Left colon (tissue), 2 donors: Measurements from ENCODE around the gene ADPRS. TPM values are rescaled to one million over a fixed set of nuclear protein-coding genes. Genes with fewer than 3 reads are reported as not detected.

ENCODE experiments used
- ATAC-seq: fragments of 200-7000 bp; cut with Tn5 transposase; one replicate; pipeline ENCODE4 v1.9.1; 2020; ENCODE audit warnings: mild to moderate bottlenecking, moderate library complexity
- DNase-seq, 2 donors: peaks; one replicate each; pipeline ENCODE4 v3.0.0-alpha.2; 2020
- intact Hi-C, 2 donors: fragments of 100-400 bp; cut with DNase I in 1 of 2; cut with micrococcal nuclease in 1 of 2; formaldehyde crosslinking; loops; one replicate each; pipeline versions ENCODE4 v1.11.2 to v1.14.0; 2022; cut with DNase I, micrococcal nuclease
- long read RNA-seq: library from polyadenylated mRNA; unstranded; transcript quantifications from one replicate; pipeline ENCODE4 v2.0.0, GENCODE V29; 2021
- total RNA-seq, 2 donors: library from RNA; stranded (reverse); fragmentation: NEBNext Ultra II Directional; extraction: Animal tissue kit (Norgen Biotek cat#: 25700); gene quantifications; one replicate each; pipeline ENCODE4 v1.2.1, GENCODE V29; 2021
- donor health status: DM: no; HTN: no; CAD: no.
- donor health status: DM: yes; HTN: yes; CAD: no.

Gene ADPRS
- total RNA-seq, result 10 to 100 TPM; 22.2 to 22.3 TPM
- long read RNA-seq, transcript ADPRHL2-201 (6 exons, 1,668 nt), result major isoform, 95 of 113 reads
- long read RNA-seq, partial matches to known transcripts, result 14 of 113 reads
- long read RNA-seq, other reads (novel, unspliced or antisense), result 4 of 113 reads

GRCh38 chr1:36088577-36089392 lies at the start of gene ADPRS:
Gene ADPRS (plus strand): TSS chr1:36088892. CDS start chr1:36088905, 13 bp downstream.
- intact Hi-C loops, result no loop called here
- peak; percentile 86 to 90 for DNase-seq
- ATAC-seq, result peak; percentile 89

GRCh38 chr1:36040238-36040637 lies 48.5 kb upstream of the ADPRS start:
- ATAC-seq, result no peak
- intact Hi-C loops, result no loop called here
- DNase-seq, result no peak

GRCh38 chr1:36051821-36052220 lies 36.9 kb upstream of the ADPRS start:
- no peak for DNase-seq
- intact Hi-C loops, result no loop called here
- no peak for ATAC-seq

GRCh38 chr1:36053978-36054377 lies 34.7 kb upstream of the ADPRS start:
- intact Hi-C loops, result no loop called here
- no peak for ATAC-seq
- DNase-seq, result no peak

GRCh38 chr1:36055706-36056105 lies 33.0 kb upstream of the ADPRS start:
- intact Hi-C loops, result no loop called here
- DNase-seq (no peak), ATAC-seq (no peak)

- intact Hi-C loops, result no loop called here
- DNase-seq, result no peak
- no peak for ATAC-seq
Measured at GRCh38 chr1:36062315-36062714, 26.4 kb upstream of the ADPRS start.

- ATAC-seq, result no peak
- DNase-seq, result no peak
- intact Hi-C loops, result no loop called here
Measured at GRCh38 chr1:36067871-36068270, 20.8 kb upstream of the ADPRS start.

- no peak for DNase-seq
- intact Hi-C loops, result no loop called here
- ATAC-seq, result no peak
Measured at GRCh38 chr1:36068866-36069265, 19.8 kb upstream of the ADPRS start.

- intact Hi-C loops, result no loop called here
- no peak for ATAC-seq
- no peak for DNase-seq
Measured at GRCh38 chr1:36070349-36070748, 18.3 kb upstream of the ADPRS start.

GRCh38 chr1:36076979-36077573 lies 11.6 kb upstream of the ADPRS start:
- intact Hi-C loops, result no loop called here

GRCh38 chr1:36080236-36080635 lies 8.5 kb upstream of the ADPRS start:
- DNase-seq (no peak), ATAC-seq (no peak)
- intact Hi-C loops, result no loop called here

More at GRCh38 chr1:36076979-36077573, 11.6 kb upstream of the ADPRS start:
- DNase-seq (no peak), ATAC-seq (no peak)

- DNase-seq (no peak), ATAC-seq (no peak)
- intact Hi-C loops, result no loop called here
Measured at GRCh38 chr1:36080801-36081200, 7.9 kb upstream of the ADPRS start.

GRCh38 chr1:36081926-36082485 lies 6.7 kb upstream of the ADPRS start:
- intact Hi-C loops, result no loop called here
- ATAC-seq, result no peak

GRCh38 chr1:36083219-36083618 lies 5.5 kb upstream of the ADPRS start:
- DNase-seq (no peak), ATAC-seq (no peak)
- intact Hi-C loops, result no loop called here

More at GRCh38 chr1:36081926-36082485, 6.7 kb upstream of the ADPRS start:
- DNase-seq, result no peak

- DNase-seq, result no peak
- intact Hi-C loops, result no loop called here
- ATAC-seq, result no peak
Measured at GRCh38 chr1:36083635-36084496, 4.8 kb upstream of the ADPRS start, which contains the start of gene TEKT2. Gene TEKT2 (plus strand): TSS chr1:36084094. CDS start chr1:36084922, 828 bp downstream.

- ATAC-seq (no peak), DNase-seq (no peak)
- intact Hi-C loops, result no loop called here
Measured at GRCh38 chr1:36084497-36085115, 4.1 kb upstream of the ADPRS start.

GRCh38 chr1:36085126-36085525 lies 3.6 kb upstream of the ADPRS start:
- no peak for ATAC-seq
- intact Hi-C loops, result no loop called here
- no peak for DNase-seq

- intact Hi-C loops, result no loop called here
- DNase-seq (no peak), ATAC-seq (no peak)
Measured at GRCh38 chr1:36085686-36086526, 2.8 kb upstream of the ADPRS start.
